OCI-LY7 (cell line): ENCODE measurements around the gene C6orf132.
"Not testable (repeated sequence)": the region's sequence is repeated elsewhere in the genome, so short reads cannot be mapped to it uniquely, and the experiment has no call there.

ENCODE experiments used
- CTCF ChIP-seq: fragments of 200-600 bp; sonication (generic); conservative IDR thresholded peaks from 2 replicates; pipeline ENCODE4 v1.5.1; 2014; ENCODE audit warnings: mild to moderate bottlenecking, antibody characterized with exemption, low read length, moderate library complexity, mixed read lengths
- EZH2phosphoT487 ChIP-seq: fragments of 200-600 bp; sonication (generic); IDR thresholded peaks from 2 replicates; pipeline ENCODE4 v1.6.1; 2018; ENCODE audit warnings: low read depth, borderline replicate concordance, mild to moderate bottlenecking, mixed run types, antibody characterized with exemption, low read length, moderate library complexity, mixed read lengths

- not testable (repeated sequence) for TF ChIP-seq CTCF, EZH2phosphoT487
Measured at GRCh38 chr6:42152528-42153213, 10.3 kb upstream of the C6orf132 start.
